ENCODE results near the gene SUCO.
"Not testable (repeated sequence)": the region's sequence is repeated elsewhere in the genome, so short reads cannot be mapped to it uniquely, and the experiment has no call there.

Gene SUCO

GRCh38 chr1:172566196-172566997 lies 33.4 kb downstream of the SUCO start:
- DNase-seq (ENCODE audit: low read depth) = no peak

GRCh38 chr1:172567720-172568119 lies 34.8 kb downstream of the SUCO start:
- DNase-seq (ENCODE audit: low read depth) = no peak

- DNase-seq (ENCODE audit: low read depth) = no peak
These were observed 41.1 kb downstream of the SUCO start for GRCh38 chr1:172574080-172574479.

DNA sequence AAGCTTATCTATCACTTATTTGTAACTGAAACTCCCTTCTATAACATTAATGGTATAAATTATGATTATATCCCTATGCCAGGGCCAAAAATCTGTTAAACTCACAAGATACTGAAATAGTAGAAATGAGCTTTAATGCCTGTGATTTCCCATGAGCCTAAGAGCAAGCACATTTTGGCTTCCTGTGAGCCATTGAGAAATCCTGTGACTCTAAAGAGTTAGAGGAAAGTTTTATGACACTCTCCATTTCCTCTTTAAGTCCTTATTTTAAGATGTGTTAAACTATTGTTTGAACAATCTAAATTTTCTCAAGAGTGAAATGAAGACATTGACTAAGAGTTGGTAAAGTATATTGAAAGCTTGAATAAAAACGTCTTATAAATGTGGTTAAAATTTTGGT lies 45.6 kb downstream of the SUCO start:
- no peak for DNase-seq (ENCODE audit: low read depth)

- DNase-seq (ENCODE audit: low read depth) = no peak
These were observed 48.3 kb downstream of the SUCO start for GRCh38 chr1:172581273-172581672.

- no peak for DNase-seq (ENCODE audit: low read depth)
These were observed 48.8 kb downstream of the SUCO start for GRCh38 chr1:172581779-172582178.

GRCh38 chr1:172582889-172583288 lies 49.9 kb downstream of the SUCO start:
- no peak for DNase-seq (ENCODE audit: low read depth)

GRCh38 chr1:172585348-172585747 lies 52.4 kb downstream of the SUCO start:
- DNase-seq (ENCODE audit: low read depth) = no peak

DNA sequence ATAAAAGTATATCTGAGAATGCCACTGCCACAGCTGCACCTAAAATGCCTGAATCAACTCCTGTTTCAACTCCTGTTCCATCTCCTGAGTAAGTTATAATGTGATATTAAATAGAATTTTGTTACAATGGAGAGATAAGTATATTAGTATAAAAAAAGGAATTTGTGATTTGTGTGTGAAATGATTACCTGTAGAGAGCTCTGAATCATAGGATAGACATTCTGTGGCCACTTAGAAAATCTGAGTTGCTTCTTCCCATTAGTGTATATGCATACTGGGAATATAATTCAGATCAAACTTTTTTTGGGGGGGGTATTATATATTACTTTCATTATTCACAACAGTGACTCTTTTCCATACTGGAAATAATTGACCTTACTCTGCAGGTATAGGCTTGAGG lies 52.9 kb downstream of the SUCO start:
- DNase-seq (ENCODE audit: low read depth) = no peak

GRCh38 chr1:172588296-172589291 lies 55.6 kb downstream of the SUCO start:
- DNase-seq (ENCODE audit: low read depth) = no peak

DNA sequence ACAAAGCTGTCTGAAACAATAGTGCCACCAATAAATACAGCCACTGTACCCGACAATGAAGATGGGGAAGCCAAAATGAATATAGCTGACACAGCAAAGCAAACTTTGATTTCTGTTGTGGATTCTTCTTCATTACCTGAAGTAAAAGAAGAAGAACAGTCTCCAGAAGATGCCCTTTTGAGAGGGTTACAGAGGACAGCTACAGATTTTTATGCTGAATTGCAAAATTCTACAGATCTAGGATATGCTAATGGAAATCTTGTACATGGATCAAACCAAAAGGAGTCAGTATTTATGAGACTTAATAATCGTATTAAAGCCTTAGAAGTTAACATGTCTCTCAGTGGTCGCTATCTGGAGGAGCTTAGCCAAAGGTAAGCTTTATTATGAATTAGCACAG lies 56.6 kb downstream of the SUCO start:
- DNase-seq (ENCODE audit: low read depth) = no peak

DNA sequence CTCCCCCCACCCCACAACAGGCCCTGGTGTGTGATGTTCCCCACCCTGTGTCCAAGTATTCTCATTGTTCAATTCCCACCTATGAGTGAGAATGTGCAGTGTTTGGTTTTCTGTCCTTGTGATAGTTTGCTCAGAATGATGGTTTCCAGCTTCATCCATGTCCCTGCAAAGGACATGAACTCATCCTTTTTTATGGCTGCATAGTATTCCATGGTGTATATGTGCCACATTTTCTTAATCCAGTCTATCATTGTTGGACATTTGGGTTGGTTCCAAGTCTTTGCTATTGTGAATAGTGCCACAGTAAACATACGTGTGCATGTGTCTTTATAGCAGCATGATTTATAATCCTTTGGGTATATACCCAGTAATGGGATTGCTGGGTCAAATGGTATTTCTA lies 58.5 kb downstream of the SUCO start:
- not testable (repeated sequence) for DNase-seq (ENCODE audit: low read depth)

GRCh38 chr1:172595066-172595465 lies 62.1 kb downstream of the SUCO start:
- DNase-seq (ENCODE audit: low read depth) = not testable (repeated sequence)

DNA sequence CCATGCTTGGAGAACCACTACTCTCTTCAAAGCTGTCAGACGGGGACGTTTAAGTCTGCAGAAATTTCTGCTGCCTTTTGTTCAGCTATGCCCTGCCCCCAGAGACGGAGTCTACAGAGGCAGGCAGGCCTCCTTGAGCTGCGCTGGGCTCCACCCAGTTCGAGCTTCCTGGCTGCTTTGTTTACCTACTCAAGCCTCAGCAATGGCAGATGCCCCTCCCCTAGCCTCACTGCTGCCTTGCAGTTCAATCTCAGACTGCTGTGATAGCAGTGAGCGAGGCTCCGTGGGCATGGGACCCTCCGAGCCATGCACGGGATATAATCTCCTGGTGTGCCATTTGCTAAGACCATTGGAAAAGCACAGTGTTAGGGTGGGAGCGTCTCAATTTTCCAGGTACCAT lies 63.8 kb downstream of the SUCO start:
- not testable (repeated sequence) for DNase-seq (ENCODE audit: low read depth)

DNA sequence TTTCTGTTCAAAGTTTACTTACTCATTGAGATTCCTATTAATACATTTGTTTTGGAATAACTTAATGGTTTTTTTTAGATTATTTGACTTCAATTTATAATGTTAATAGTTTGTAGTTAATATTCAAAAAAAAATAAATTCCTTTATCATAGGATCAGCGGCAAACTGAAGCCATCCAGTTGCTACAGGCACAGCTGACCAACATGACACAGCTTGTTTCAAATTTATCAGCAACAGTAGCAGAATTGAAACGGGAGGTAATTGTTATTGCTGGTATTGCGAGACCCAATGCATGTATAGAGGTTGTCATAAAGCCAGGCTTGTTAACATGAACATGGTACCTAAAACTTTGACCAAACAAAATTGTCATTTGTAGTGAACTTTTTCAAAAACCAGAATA lies 67.0 kb downstream of the SUCO start:
- DNase-seq (ENCODE audit: low read depth) = no peak

DNA sequence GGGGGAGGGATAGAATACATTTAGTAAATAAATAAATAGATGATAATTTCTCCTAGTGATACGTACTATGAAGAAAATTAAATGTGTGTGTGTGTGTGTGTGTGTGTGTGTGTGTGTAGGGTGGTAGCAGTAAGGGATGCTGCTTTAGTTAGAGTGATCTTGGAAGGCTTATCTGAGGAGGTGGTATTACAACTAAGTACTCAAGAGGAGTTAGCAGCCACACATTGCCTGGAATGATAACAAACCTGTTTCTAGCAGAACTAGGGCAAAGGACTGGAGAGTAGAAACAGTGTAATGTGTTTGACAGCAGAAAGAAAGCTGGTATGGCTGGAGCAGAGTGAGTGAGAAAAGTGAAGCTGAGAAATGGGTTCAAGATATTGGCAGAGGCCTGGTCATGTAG lies 67.7 kb downstream of the SUCO start:
- DNase-seq (ENCODE audit: low read depth) = no peak

- no peak for DNase-seq (ENCODE audit: low read depth)
These were observed 68.2 kb downstream of the SUCO start for GRCh38 chr1:172601046-172601630.

DNA sequence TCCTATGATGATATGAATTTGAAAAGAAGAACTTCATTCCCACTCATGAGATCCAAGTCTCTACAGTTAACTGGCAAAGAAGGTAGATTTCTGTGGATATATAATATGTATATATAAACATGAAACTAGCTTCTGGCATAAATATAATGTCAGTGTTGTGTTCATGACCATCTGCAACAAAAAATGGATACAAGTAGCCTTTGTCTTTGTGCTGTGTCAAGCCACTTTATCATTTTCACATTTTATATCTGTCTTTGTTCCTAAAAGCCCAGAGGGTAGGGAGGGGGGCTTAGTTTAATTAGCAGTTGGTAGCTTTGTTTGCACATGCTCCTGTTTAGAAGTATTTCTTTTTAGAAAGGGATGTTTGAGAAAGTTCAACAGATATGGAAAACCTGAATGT lies 69.8 kb downstream of the SUCO start:
- DNase-seq (ENCODE audit: low read depth) = no peak

DNA sequence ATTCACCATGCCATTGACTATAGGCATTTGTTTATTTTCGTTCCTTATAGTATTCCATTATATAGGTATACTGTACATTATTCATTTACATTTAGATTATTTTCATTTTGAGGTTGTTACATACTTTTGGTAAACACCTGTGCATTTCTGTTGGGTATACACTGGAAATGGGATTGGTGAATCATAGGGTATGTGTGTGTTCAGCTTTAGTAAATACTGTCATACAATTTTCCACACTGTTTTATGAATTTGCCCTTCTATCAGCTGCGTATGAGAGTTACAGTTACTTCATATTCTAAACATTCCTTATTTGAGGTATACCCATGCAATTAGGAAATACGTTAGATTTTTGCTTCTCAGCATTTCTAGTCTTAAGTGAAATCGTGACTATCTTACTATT lies 70.9 kb downstream of the SUCO start:
- DNase-seq (ENCODE audit: low read depth) = no peak

DNA sequence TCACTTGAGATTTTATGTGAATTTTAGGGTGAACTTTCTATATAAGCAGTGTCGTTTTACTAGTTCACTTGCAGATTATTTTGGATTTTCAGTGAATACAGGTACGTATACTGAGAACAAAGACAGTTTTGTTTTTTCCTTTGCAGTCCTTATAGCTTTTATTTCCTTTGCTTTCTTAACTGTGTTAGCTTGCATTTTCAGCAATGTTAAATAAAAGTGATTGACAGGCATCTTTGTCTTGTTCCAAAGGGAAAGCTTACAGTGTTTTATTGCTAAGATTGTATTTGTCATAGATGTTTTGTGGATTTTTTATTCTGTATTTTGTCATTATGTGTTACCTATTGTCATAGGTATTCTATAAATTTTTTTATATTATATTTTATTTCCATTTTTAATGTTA lies 72.7 kb downstream of the SUCO start:
- no peak for DNase-seq (ENCODE audit: low read depth)

GRCh38 chr1:172607145-172607544 lies 74.2 kb downstream of the SUCO start:
- DNase-seq (ENCODE audit: low read depth) = no peak

DNA sequence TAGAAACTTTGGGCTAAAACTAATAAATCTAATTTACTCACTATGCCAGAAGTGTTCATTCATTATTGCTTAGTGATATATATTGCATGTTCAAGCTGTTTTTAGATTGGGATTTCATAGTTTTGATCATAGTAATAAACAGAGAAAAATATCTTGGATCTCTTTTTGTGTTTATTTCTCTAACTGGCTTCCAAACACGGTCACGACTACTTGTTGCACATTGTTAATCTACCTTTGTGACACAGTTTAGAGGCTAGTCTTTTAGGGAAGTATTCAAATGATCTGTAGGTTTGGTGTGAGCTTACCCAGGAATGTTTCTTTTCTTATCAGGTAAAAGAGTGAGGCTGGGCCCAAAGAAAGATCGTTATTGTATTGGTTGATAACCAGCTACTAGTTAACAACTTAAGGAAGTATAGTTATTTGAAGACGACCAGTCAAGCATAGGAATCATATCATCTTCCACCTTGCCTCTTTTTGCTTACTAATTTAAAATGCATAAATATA lies 75.2 kb downstream of the SUCO start:
- no peak for DNase-seq (ENCODE audit: low read depth)

DNA sequence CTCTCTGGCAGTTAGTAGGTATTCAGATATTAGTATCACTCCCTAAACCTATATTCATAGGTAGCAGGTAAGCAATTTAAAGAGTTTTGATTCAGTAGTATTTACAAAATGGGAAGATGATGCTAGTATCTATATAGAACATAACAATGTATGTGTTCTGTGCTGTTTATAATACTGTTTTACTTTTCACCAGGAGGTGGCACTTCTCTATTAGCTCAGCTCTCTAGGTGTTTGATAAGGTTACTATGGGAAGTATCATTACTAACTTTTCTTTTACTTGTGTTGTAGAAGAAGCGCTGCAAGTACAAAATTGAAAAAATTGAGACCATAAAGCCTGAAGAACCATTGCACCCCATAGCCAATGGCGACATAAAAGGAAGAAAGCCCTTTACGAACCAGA lies 76.6 kb downstream of the SUCO start:
- no peak for DNase-seq (ENCODE audit: low read depth)

Data from activated T-helper 9 cell treated with anti-CD3 and anti-CD28 coated beads, Interleukin-2, amount 50 U/mL, for 16 hours (primary cell).